Liver (tissue), 9 donors: ENCODE results near the gene PTCD1. TPM values are rescaled to one million over a fixed set of nuclear protein-coding genes. Genes with fewer than 3 reads are reported as not detected.

Experiments
- DNase-seq: peaks from one replicate; pipeline ENCODE4 v3.0.0-alpha.2; 2017; ENCODE audit warnings: low spot score
- H3K27ac ChIP-seq, 2 donors: one replicate each; pipeline ENCODE4 v1.7.0; 2013; ENCODE audit warnings: inconsistent platforms in 2 of 2, low read length in 2 of 2, control low read depth in 1 of 2, low read depth in 1 of 2, mild to moderate bottlenecking in 1 of 2
- H3K27me3 ChIP-seq, 4 donors: one replicate each; pipeline versions ENCODE4 v1.6.1 to v1.7.0; 2013; ENCODE audit warnings: low read length in 3 of 4, inconsistent platforms in 1 of 4, mild to moderate bottlenecking in 1 of 4, moderate library complexity in 1 of 4; ENCODE audit not compliant: control insufficient read depth in 4 of 4, insufficient read depth in 4 of 4
- H3K36me3 ChIP-seq, 4 donors: one replicate each; pipeline versions ENCODE4 v1.6.1 to v1.7.0; 2013; ENCODE audit warnings: low read length in 3 of 4, mild to moderate bottlenecking in 3 of 4, low read depth in 1 of 4, moderate library complexity in 1 of 4; ENCODE audit not compliant: control insufficient read depth in 4 of 4, insufficient read depth in 3 of 4
- H3K4me1 ChIP-seq, 4 donors: one replicate each; pipeline versions ENCODE4 v1.6.1 to v1.7.0; 2013; ENCODE audit warnings: low read length in 3 of 4, mild to moderate bottlenecking in 3 of 4, moderate library complexity in 1 of 4; ENCODE audit not compliant: control insufficient read depth in 4 of 4, insufficient read depth in 4 of 4
- H3K4me3 ChIP-seq, 3 donors: one replicate each; pipeline versions ENCODE4 v1.6.1 to v1.7.0; 2013; ENCODE audit warnings: low read length in 3 of 3, control low read depth in 1 of 3, low read depth in 1 of 3, mild to moderate bottlenecking in 1 of 3
- H3K9ac ChIP-seq, 2 donors: one replicate each; pipeline ENCODE4 v1.7.0; 2013; ENCODE audit warnings: low read length in 2 of 2, mild to moderate bottlenecking in 2 of 2, moderate library complexity in 2 of 2, control low read depth in 1 of 2, low read depth in 1 of 2
- H3K9me3 ChIP-seq, 4 donors: one replicate each; pipeline versions ENCODE4 v1.6.1 to v1.7.0; 2013; ENCODE audit warnings: low read length in 3 of 4; ENCODE audit not compliant: control insufficient read depth in 4 of 4
- ATF3 ChIP-seq: IDR thresholded peaks from 2 replicates; pipeline ENCODE4 v1.6.1; 2016; ENCODE audit warnings: antibody characterized with exemption
- CTCF ChIP-seq: fragments of 150-350 bp; IDR thresholded peaks from 2 replicates; pipeline ENCODE4 v1.5.1; 2017; ENCODE audit warnings: improper control_type of control experiment, low read depth, low read length; ENCODE audit not compliant: missing input control
- EGR1 ChIP-seq, 2 donors: IDR thresholded peaks; 2 replicates each; pipeline ENCODE4 v1.6.1; 2016 to 2018; ENCODE audit warnings: antibody characterized with exemption in 2 of 2, low read depth in 2 of 2
- FOXA2 ChIP-seq: IDR thresholded peaks from 2 replicates; pipeline ENCODE4 v1.6.1; 2016; ENCODE audit warnings: antibody characterized with exemption
- GABPA ChIP-seq, 2 donors: IDR thresholded peaks in 1 of 2; conservative IDR thresholded peaks in 1 of 2; 2 replicates each; pipeline ENCODE4 v1.6.1; 2016; ENCODE audit warnings: antibody characterized with exemption in 2 of 2, mild to moderate bottlenecking in 1 of 2, moderate library complexity in 1 of 2
- HNF4A ChIP-seq, 2 donors: conservative IDR thresholded peaks; 2 replicates each; pipeline ENCODE4 v1.6.1; 2016; ENCODE audit warnings: antibody characterized with exemption in 2 of 2, mild to moderate bottlenecking in 2 of 2
- HNF4G ChIP-seq: IDR thresholded peaks from 2 replicates; pipeline ENCODE4 v1.6.1; 2016; ENCODE audit warnings: antibody characterized with exemption
- JUND ChIP-seq, 2 donors: IDR thresholded peaks; 2 replicates each; pipeline ENCODE4 v1.6.1; 2016; ENCODE audit warnings: antibody characterized with exemption in 2 of 2
- MAX ChIP-seq: IDR thresholded peaks from 2 replicates; pipeline ENCODE4 v1.6.1; 2016; ENCODE audit warnings: antibody characterized with exemption
- RAD21 ChIP-seq, 2 donors: IDR thresholded peaks; 2 replicates each; pipeline ENCODE4 v1.6.1; 2016; ENCODE audit warnings: antibody characterized with exemption in 2 of 2, mild to moderate bottlenecking in 2 of 2
- REST ChIP-seq: IDR thresholded peaks from 2 replicates; pipeline ENCODE4 v1.6.1; 2016; ENCODE audit warnings: antibody characterized with exemption, mild to moderate bottlenecking
- SP1 ChIP-seq: IDR thresholded peaks from 2 replicates; pipeline ENCODE4 v1.6.1; 2018; ENCODE audit warnings: antibody characterized with exemption, mild to moderate bottlenecking
- TAF1 ChIP-seq: conservative IDR thresholded peaks from 2 replicates; pipeline ENCODE4 v1.6.1; 2016; ENCODE audit warnings: antibody characterized with exemption, mild to moderate bottlenecking
- WGBS: extraction: QIAGEN DNeasy Blood & Tissue Kit; methylation state at CpG from one replicate; pipeline ENCODE4 v1.1.7; 2013; 5-methylcytosine and 5-hydroxymethylcytosine counted together
- polyA plus RNA-seq, 2 donors: library from polyadenylated mRNA; stranded (reverse) in 1 of 2; unstranded in 1 of 2; fragments of 200-250 nt in 1 of 2; fragments of >200 nt in 1 of 2; fragmentation: Nextera tagmentation in 1 of 2; extraction: Ambion mirVana in 1 of 2; gene quantifications; one replicate each; pipeline versions ENCODE4 v1.2.1 to v1.2.3, GENCODE V29; 2013 to 2015
- total RNA-seq, 2 donors: library from RNA; depleted of rRNA; stranded (reverse); fragments of >200 nt; gene quantifications; one replicate each; pipeline ENCODE4 v1.2.3, GENCODE V29; 2014
- donor health status: healthy.
- donor health status: healthy.
- donor health status: healthy.
- donor health status: healthy.
- donor health status: healthy.

The PTCD1 gene
- total and polyA plus RNA-seq, 4 donors = 3.1 to 4.3 (median 3.8) TPM

- no peak overlapping the region for H3K9ac ChIP-seq
- H3K4me3 ChIP-seq = no peak overlapping the region
- peaks cover 7 to 25% (median 10%) of the 10 kb centered on the region in 4 donors for H3K36me3 ChIP-seq
- no peak overlapping the region for H3K27ac ChIP-seq
- TF ChIP-seq EGR1 (IDR thresholded peaks at IDR 0.05; ENCODE audit: low read depth in 2 of 2) = no peak
- TF ChIP-seq CTCF = no peak
- no peak for TF ChIP-seq HNF4G
- no peak for TF ChIP-seq MAX
- no peak for TF ChIP-seq SP1
- TF ChIP-seq GABPA (IDR thresholded peaks at IDR 0.05 in 1 of 2, conservative IDR thresholded peaks at IDR 0.05 in 1 of 2) = no peak
- TF ChIP-seq FOXA2 = no peak
- no peak for TF ChIP-seq TAF1
- TF ChIP-seq ATF3 = no peak
- no peak for TF ChIP-seq HNF4A (conservative IDR thresholded peaks at IDR 0.05)
- TF ChIP-seq JUND (IDR thresholded peaks at IDR 0.05) = no peak
- no peak for TF ChIP-seq REST
- no peak for TF ChIP-seq RAD21 (IDR thresholded peaks at IDR 0.05)
- WGBS = 95% methylated on average over 13 of the region's 13 CpGs
- H3K27me3 ChIP-seq = no peaks in the 10 kb centered on the region
- DNase-seq = no peak
- no peaks in the 10 kb centered on the region for H3K9me3 ChIP-seq
- H3K4me1 ChIP-seq = peaks cover 2 to 14% (median 9%) of the 10 kb centered on the region in 4 donors
Measured at GRCh38 chr7:99368750-99369389, 69.7 kb downstream of the PTCD1 start.

Other genes with a start within 250 kb of the PTCD1 start
- gene KPNA7, start 230.7 kb downstream of the PTCD1 start, total RNA-seq = under 1 TPM in 1 of 2 donors, not detected in 1; 0.59 TPM
- gene KPNA7, start 230.7 kb downstream of the PTCD1 start, polyA plus RNA-seq = under 1 TPM; 0.09 to 0.21 TPM
- not detected for gene MYH16, start 166.0 kb downstream of the PTCD1 start, total RNA-seq
- not detected for gene MYH16, start 166.0 kb downstream of the PTCD1 start, polyA plus RNA-seq
- 10 to 100 TPM; 46.7 to 60.1 TPM for gene ARPC1A, start 112.9 kb downstream of the PTCD1 start, total RNA-seq
- 10 to 100 TPM; 61.5 to 84.0 TPM for gene ARPC1A, start 112.9 kb downstream of the PTCD1 start, polyA plus RNA-seq
- 100 to 1,000 TPM; 111 to 182 TPM for gene ARPC1B, start 64.1 kb downstream of the PTCD1 start, total RNA-seq
- gene ARPC1B, start 64.1 kb downstream of the PTCD1 start, polyA plus RNA-seq = 100 to 1,000 TPM in 1 of 2 donors, 10 to 100 TPM in 1; 43.9 to 112 TPM
- gene PDAP1, start 30.2 kb downstream of the PTCD1 start, total RNA-seq = 10 to 100 TPM; 11.6 to 48.5 TPM
- 10 to 100 TPM; 14.6 to 83.6 TPM for gene PDAP1, start 30.2 kb downstream of the PTCD1 start, polyA plus RNA-seq
- 10 to 100 TPM; 18.5 to 28.6 TPM for gene BUD31, start 29.8 kb downstream of the PTCD1 start, total RNA-seq
- 10 to 100 TPM; 35.4 to 55.9 TPM for gene BUD31, start 29.8 kb downstream of the PTCD1 start, polyA plus RNA-seq
- gene CPSF4, start 145 bp upstream of the PTCD1 start, total RNA-seq = 10 to 100 TPM; 11.5 to 15.3 TPM
- gene CPSF4, start 145 bp upstream of the PTCD1 start, polyA plus RNA-seq = 1 to 10 TPM; 7.1 to 9.6 TPM
- 100 to 1,000 TPM; 260 to 266 TPM for gene ATP5MF, start 27.4 kb upstream of the PTCD1 start, total RNA-seq
- 100 to 1,000 TPM; 530 to 607 TPM for gene ATP5MF, start 27.4 kb upstream of the PTCD1 start, polyA plus RNA-seq
- 1 to 10 TPM; 7.4 TPM for gene ZNF789, start 34.1 kb upstream of the PTCD1 start, total RNA-seq
- gene ZNF789, start 34.1 kb upstream of the PTCD1 start, polyA plus RNA-seq = 1 to 10 TPM; 1.6 to 2.3 TPM
- gene ZNF394, start 61.5 kb upstream of the PTCD1 start, total RNA-seq = 10 to 100 TPM; 18.1 to 18.3 TPM
- gene ZNF394, start 61.5 kb upstream of the PTCD1 start, polyA plus RNA-seq = 1 to 10 TPM; 5.5 to 6.1 TPM
- 1 to 10 TPM; 4.7 to 5.4 TPM for gene ZKSCAN5, start 65.9 kb upstream of the PTCD1 start, total RNA-seq
- 1 to 10 TPM; 1.7 to 2.2 TPM for gene ZKSCAN5, start 65.9 kb upstream of the PTCD1 start, polyA plus RNA-seq
- 1 to 10 TPM; 2.4 to 4.6 TPM for gene FAM200A, start 113.3 kb upstream of the PTCD1 start, total RNA-seq
- 1 to 10 TPM; 1.0 to 1.7 TPM for gene FAM200A, start 113.3 kb upstream of the PTCD1 start, polyA plus RNA-seq
- 10 to 100 TPM; 37.2 to 59.7 TPM for gene ZNF655, start 119.8 kb upstream of the PTCD1 start, total RNA-seq
- 10 to 100 TPM; 15.9 to 27.6 TPM for gene ZNF655, start 119.8 kb upstream of the PTCD1 start, polyA plus RNA-seq
- under 1 TPM; 0.17 to 0.28 TPM for gene TMEM225B, start 159.5 kb upstream of the PTCD1 start, total RNA-seq
- gene TMEM225B, start 159.5 kb upstream of the PTCD1 start, polyA plus RNA-seq = under 1 TPM in 1 of 2 donors, not detected in 1; 0.10 TPM
- gene ZSCAN25, start 178.1 kb upstream of the PTCD1 start, total RNA-seq = 10 to 100 TPM in 1 of 2 donors, 1 to 10 TPM in 1; 8.7 to 11.0 TPM
- 1 to 10 TPM; 2.3 to 3.1 TPM for gene ZSCAN25, start 178.1 kb upstream of the PTCD1 start, polyA plus RNA-seq
- gene CYP3A5, start 241.2 kb upstream of the PTCD1 start, total RNA-seq = 1,000 to 10,000 TPM in 1 of 2 donors, 10 to 100 TPM in 1; 21.9 to 1,413 TPM
- gene CYP3A5, start 241.2 kb upstream of the PTCD1 start, polyA plus RNA-seq = 1,000 to 10,000 TPM in 1 of 2 donors, 100 to 1,000 TPM in 1; 117 to 1,316 TPM